NCI-H146 treated with DMSO at 0.1 percent for 48 hours (cell line): ENCODE data around the gene ITIH4.

ENCODE experiments used
- DNase-seq: peaks from one replicate; lab custom pipeline; 2025; ENCODE audit not compliant: unreplicated experiment; lab: John Stamatoyannopoulos, UW

Gene ITIH4

GRCh38 chr3:52834871-52835501 lies 4.5 kb upstream of the ITIH4 start, which contains the start of gene MUSTN1:
TSS of gene MUSTN1 (minus strand) at chr3:52835019. CDS start at chr3:52834948, 71 bp downstream.
- no peak for DNase-seq

GRCh38 chr3:52833202-52833601 lies 2.7 kb upstream of the ITIH4 start:
- DNase-seq: no peak

- DNase-seq: no peak
Measured at GRCh38 chr3:52831500-52832301, 1.2 kb upstream of the ITIH4 start.

- no peak for DNase-seq
Measured at GRCh38 chr3:52829906-52830463, 487 bp downstream of the ITIH4 start.

GRCh38 chr3:52829482-52829881 lies 990 bp downstream of the ITIH4 start:
- no peak for DNase-seq

- DNase-seq: no peak
Measured at GRCh38 chr3:52827866-52828376, 2.6 kb downstream of the ITIH4 start.

GRCh38 chr3:52827441-52827840 lies 3.0 kb downstream of the ITIH4 start:
- DNase-seq: no peak

- no peak for DNase-seq
Measured at GRCh38 chr3:52824037-52824436, 6.4 kb downstream of the ITIH4 start.

- DNase-seq: no peak
Measured at GRCh38 chr3:52822363-52822762, 8.1 kb downstream of the ITIH4 start.

- DNase-seq: no peak
Measured at GRCh38 chr3:52820736-52821135, 9.7 kb downstream of the ITIH4 start.

- DNase-seq: no peak
Measured at GRCh38 chr3:52819936-52820335, 10.5 kb downstream of the ITIH4 start.

GRCh38 chr3:52817860-52818259 lies 12.6 kb downstream of the ITIH4 start:
- no peak for DNase-seq

GRCh38 chr3:52817221-52817620 lies 13.3 kb downstream of the ITIH4 start:
- DNase-seq: no peak

GRCh38 chr3:52816654-52817053 lies 13.8 kb downstream of the ITIH4 start:
- DNase-seq: no peak

GRCh38 chr3:52816199-52816598 lies 14.3 kb downstream of the ITIH4 start:
- no peak for DNase-seq

GRCh38 chr3:52813810-52814209 lies 16.7 kb downstream of the ITIH4 start:
- no peak for DNase-seq

GRCh38 chr3:52811452-52812011 lies 18.9 kb downstream of the ITIH4 start:
- no peak for DNase-seq

GRCh38 chr3:52810923-52811322 lies 19.5 kb downstream of the ITIH4 start:
- no peak for DNase-seq

GRCh38 chr3:52809662-52810377 lies 20.7 kb downstream of the ITIH4 start:
- DNase-seq: no peak

GRCh38 chr3:52809149-52809548 lies 21.3 kb downstream of the ITIH4 start:
- no peak for DNase-seq
